ENCODE data around the gene UBQLN3.

The UBQLN3 gene

GRCh38 chr11:5507933-5508305, 1.8 kb downstream of the UBQLN3 start:
- DNase-seq, result no peak
- intact Hi-C loops (cut with DNase I), result no loop called here

DNA sequence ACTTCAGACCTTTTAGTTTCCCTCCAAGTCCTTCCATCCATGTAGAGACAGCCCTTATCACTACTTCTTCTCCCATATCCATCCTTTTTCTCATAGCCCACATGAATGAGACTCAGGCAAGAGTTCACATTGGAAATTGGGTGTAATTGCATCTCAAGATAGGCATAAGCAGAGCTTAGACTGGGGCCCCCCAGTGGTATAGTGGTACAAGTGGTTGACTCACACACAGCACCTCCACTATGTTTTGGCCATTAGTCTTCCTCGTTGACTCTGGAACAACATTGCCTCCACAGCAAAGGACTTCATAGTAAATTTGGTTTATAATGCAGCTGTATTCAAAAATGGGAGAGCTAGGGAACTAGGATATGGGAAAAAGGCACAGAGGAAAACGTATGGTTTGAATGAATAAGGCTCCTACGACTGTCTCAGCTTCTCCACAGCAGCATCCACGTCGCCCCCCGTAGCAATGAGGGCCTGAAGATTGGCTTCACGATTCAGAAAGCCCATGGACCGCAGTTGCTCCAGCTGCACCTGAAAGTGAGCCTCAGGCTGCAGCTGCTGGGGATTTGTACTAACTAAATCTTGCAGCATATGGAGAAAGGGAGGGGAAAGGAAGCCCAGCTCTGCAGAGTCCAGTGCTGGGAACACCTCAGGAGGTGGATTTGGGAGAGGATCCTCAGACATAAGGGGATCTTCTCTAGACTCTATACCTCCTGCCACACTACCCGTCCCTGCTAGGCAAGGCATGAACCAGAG, 2.4 kb downstream of the UBQLN3 start:
- no peak for DNase-seq
- intact Hi-C loops (cut with DNase I), result no loop called here

GRCh38 chr11:5505363-5506048, 4.3 kb downstream of the UBQLN3 start:
- DNase-seq, result no peak
- intact Hi-C loops (cut with DNase I), result no loop called here

DNA sequence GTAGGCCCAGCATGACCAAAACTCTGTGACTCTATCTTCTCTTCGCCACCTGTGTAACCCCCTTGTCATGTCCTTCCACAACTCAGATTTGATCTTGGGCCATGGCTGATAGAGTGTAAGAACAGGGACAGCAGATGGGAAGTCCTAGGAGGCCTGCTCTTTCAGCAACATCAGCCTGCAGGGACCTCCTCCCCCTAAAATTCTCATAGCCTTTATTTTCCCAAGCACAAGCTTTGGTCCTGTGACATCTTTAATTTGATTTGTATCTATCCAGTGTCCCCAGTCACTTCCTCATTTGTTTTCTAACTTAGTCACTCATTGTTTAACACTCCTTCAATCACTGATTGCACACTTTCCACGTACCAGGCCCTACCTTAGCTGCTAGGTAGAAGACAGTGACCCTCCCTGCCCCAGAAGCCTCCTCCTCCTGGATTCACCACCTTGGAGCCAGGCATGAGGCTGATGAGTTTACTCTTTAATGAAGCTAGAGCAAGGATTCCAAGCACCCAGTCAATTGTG, 5.3 kb downstream of the UBQLN3 start:
- no peak for DNase-seq
- intact Hi-C loops (cut with DNase I), result no loop called here

DNA sequence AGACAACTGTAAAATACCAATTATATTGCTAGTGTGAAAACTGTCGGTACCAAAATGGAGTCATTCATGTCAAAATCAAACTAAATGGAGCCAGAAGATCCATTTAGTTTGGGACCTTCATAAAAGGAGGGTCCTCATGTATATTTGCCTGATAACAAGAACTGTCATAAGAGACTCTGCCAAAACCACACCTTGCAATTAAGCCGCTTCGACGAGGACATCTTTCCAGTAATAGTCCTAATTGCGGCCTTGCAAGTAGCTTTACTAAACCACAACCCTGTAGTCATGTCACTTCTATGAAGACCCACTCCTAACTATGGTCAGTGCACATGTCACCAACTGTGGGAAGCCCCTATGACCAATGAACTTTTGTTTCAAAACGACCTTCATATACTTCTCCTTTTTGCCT, 9.4 kb downstream of the UBQLN3 start:
- no peak for DNase-seq
- intact Hi-C loops (cut with DNase I), result no loop called here

- intact Hi-C loops (cut with DNase I), result loop anchor here (10.0 kb wide), 1 partner anchor 65 kb away; no protein-coding TSS in a partner anchor
- DNase-seq, result no peak
Observed at GRCh38 chr11:5499671-5500070, 10.1 kb downstream of the UBQLN3 start.

DNA sequence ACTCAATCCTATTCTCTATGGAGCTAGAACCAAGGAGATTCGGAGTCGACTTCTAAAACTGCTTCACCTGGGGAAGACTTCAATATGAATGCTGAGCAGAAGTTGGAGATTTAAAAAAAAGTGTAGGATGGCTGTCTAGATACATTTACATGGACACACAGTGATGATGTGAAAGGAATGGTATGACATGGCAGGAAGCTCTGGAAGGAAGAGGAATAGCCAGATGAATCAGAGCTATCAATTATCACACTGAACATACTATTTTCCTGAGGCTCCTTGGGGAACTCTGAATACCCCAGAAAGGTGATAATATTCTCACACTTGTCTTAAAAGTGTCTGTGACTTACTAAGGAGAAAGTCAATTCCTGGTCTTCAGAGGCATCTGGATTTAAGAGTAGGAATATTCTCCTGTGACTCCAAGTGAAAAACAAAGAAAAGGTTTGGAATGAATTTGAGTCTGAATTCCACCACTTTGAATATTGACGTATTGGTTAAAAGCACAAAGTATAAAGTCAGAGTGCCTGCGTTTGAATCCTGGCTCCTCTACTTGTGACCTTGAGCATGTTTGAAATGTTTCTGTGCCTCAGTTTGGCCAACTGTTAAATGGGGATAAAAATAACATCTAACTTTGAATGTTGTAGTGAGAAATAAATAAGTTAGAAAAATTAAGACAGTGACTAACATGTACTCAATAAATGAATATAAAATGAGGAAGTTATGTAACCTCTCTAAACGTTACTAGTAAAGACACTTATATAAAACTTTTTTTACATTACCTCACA, 20.0 kb downstream of the UBQLN3 start:
- no peak for DNase-seq
- intact Hi-C loops (cut with DNase I), result loop anchor here (10.0 kb wide), 1 partner anchor 55 kb away; no protein-coding TSS in a partner anchor

DNA sequence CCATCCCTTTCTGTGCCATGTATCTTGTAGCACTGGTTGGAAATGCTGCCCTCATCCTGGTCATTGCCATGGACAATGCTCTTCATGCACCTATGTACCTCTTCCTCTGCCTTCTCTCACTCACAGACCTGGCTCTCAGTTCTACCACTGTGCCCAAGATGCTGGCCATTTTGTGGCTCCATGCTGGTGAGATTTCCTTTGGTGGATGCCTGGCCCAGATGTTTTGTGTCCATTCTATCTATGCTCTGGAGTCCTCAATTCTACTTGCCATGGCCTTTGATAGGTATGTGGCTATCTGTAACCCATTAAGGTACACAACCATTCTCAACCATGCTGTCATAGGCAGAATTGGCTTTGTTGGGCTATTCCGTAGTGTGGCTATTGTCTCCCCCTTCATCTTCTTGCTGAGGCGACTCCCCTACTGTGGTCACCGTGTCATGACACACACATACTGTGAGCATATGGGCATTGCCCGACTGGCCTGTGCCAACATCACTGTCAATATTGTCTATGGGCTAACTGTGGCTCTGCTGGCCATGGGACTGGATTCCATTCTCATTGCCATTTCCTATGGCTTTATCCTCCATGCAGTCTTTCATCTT, 20.9 kb downstream of the UBQLN3 start:
- DNase-seq, result no peak
- intact Hi-C loops (cut with DNase I), result no loop called here

- intact Hi-C loops (cut with DNase I), result no loop called here
- DNase-seq, result no peak
Observed at GRCh38 chr11:5488385-5488784, 21.4 kb downstream of the UBQLN3 start, which contains the start of gene OR52D1. TSS of gene OR52D1 (plus strand) at chr11:5488685. CDS start at chr11:5488707, 22 bp downstream.

GRCh38 chr11:5486421-5486820, 23.3 kb downstream of the UBQLN3 start:
- intact Hi-C loops (cut with DNase I), result no loop called here
- no peak for DNase-seq

GRCh38 chr11:5486003-5486402, 23.8 kb downstream of the UBQLN3 start:
- intact Hi-C loops (cut with DNase I), result no loop called here
- DNase-seq, result no peak

DNA sequence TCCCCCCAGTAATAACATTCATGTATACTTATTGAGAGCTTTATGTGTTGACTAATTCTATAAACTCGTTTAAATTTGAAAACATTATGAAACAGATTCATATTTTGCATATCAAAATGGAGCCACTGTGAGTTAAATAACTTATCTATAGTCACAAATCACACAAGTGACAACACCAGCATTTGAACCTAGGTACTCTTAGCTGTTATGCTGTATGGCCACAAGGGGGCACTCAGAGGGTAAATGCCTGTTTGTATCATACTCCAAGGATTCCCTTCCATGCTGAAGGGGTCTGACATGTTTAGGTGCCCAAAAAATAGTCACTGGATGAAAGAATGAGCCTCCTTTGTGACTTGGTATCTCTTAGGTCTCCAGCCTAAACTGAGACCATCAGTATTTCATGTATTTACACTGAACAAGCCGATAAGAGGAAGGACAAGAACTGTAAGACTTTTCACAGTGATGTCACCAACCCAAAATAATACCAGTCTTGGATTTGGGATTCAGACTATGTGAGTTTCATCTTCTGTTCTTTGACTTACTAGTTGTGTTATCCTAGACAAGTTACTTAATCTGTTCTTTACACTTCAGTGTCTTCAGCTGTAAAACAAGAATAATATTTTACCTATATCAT, 33.5 kb downstream of the UBQLN3 start:
- intact Hi-C loops (cut with DNase I), result no loop called here
- DNase-seq, result peak in 33 of 42 donors; percentile 3 to 72 (median 33)

DNA sequence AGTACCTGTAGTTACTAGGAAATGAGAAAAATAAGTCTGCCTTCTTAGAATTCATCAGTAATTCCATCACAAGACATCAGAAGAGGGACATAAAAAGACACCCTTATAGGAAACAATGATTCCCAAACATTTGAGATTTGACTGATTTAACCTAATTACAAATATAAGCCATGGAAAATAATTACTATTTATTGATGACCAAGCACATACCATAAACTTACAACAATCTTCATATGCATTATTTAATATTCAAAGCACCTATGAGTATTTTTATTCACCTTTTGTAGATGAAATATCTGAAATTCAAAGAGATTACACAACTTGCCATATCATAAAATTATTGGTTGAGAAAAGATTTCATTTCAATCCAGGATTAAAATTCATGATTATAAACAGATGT, 35.8 kb downstream of the UBQLN3 start:
- intact Hi-C loops (cut with DNase I), result no loop called here
- DNase-seq, result no peak

DNA sequence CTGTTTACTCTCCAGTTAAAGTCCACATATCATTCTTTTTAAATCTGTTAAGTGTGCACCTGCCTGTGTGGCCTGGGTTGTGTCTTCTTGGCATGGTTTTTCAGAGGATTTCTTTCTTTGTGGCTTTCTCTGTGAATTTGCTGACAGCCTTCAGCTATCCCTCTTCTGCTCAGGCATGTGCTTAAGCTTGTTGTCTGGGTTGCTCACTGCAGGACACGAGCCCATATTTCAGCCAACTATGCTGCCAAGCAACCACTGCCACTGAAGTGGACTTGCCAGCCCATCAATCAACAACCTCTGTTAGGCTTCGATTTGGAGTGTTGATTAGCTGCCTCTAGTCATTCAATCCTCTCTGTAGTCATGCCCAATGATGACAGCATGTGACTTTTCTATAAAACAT, 42.2 kb downstream of the UBQLN3 start:
- intact Hi-C loops (cut with DNase I), result no loop called here
- no peak for DNase-seq

DNA sequence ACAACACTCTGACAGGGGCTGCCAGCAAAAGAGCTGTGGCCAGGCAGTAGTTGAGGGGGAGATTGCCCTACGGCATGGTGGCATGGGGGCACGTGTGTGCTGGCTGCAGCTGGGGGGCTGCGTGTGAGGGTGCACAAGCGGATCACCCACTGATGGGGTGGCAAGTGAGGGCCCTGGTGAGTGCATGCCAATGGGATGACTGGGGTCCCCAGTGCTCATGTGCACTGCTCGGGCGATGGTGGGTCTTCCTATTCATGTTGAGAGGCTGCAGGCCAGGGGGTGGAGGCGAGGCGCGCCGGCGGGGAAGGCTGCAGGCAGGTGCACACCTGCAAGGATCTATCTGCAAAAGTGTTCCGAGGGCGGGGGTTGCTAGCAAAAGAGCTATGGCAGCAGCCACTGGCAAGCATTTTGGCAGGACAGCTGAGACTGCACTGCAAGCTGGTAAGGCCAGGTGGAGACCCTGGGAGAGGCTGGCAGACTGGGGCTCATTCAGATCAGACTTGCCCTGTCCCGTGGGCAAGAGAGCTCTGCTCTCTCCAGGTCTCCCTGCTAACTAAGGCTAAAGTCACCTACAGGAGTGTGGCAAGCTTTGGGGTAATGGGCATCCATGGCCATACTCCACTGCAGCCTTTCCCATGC, 48.7 kb downstream of the UBQLN3 start:
- intact Hi-C loops (cut with DNase I), result no loop called here
- no peak for DNase-seq

Data from head of caudate nucleus (tissue), 42 donors.